GM12878 (cell line): ENCODE data around the gene GABRR1. TPM values are rescaled to one million over a fixed set of nuclear protein-coding genes. Genes with fewer than 3 reads are reported as not detected.

Source experiments
- ATAC-seq: fragments of 200-7000 bp; cut with Tn5 transposase; 3 replicates; pipeline ENCODE4 v1.9.1; 2020; ENCODE audit warnings: mild to moderate bottlenecking, moderate library complexity
- BruUV-seq: library from RNA; stranded (reverse); fragments of 400-500 nt; replicated peaks from 2 replicates; lab custom pipeline; 2021; lab: Mats Ljungman, UMichigan
- CTCF ChIA-PET: fragments of 300-600 bp; sonication (Branson Sonifier 250); formaldehyde crosslinking; extraction: SDS; loops from one replicate; lab custom pipeline; 2021; ENCODE audit warnings: inconsistent platforms; lab: Yijun Ruan, JAX
- POLR2A ChIA-PET: fragments of 350-600 bp; formaldehyde crosslinking; extraction: SDS; loops from one replicate; lab custom pipeline; 2021; ENCODE audit warnings: inconsistent platforms; lab: Charles Lee
- RAD21 ChIA-PET: fragments of 300-600 bp; sonication (Branson Sonifier 250); formaldehyde crosslinking; loops from one replicate; lab custom pipeline; 2023; ENCODE audit warnings: antibody characterized with exemption; ENCODE audit not compliant: unreplicated experiment; lab: Charles Lee
- SMC1A ChIA-PET: fragments of 300-600 bp; sonication (Branson Sonifier 250); formaldehyde crosslinking; loops from one replicate; lab custom pipeline; 2023; ENCODE audit not compliant: unreplicated experiment, uncharacterized antibody; lab: Charles Lee
- DNase-seq: peaks from one replicate; pipeline ENCODE4 v3.0.0-alpha.2; 2011; ENCODE audit warnings: low read depth, low spot score
- FAIRE-seq: peaks from 3 replicates; lab custom pipeline; 2011; peaks lifted over from hg19 to GRCh38; lab: Jason Lieb, UNC
- H2AFZ ChIP-seq: 2 replicates; pipeline ENCODE4 v1.6.0; 2011; ENCODE audit warnings: low read depth, low read length, control low read depth; ENCODE audit not compliant: control insufficient read depth
- H3K27ac ChIP-seq: 2 replicates; pipeline ENCODE4 v1.5.1; 2011; ENCODE audit warnings: control low read depth; ENCODE audit not compliant: control insufficient read depth, insufficient read depth
- H3K27me3 ChIP-seq, 2 experiments: replicated peaks in 1 of 2; 2 replicates each; pipeline versions ENCODE4 v1.6.0 to v1.6.1; 2011; ENCODE audit warnings: low read length in 1 of 2; ENCODE audit not compliant: control insufficient read depth in 2 of 2, insufficient read depth in 2 of 2
- H3K36me3 ChIP-seq, 2 experiments: 2 replicates each; pipeline ENCODE4 v1.5.1; 2011; ENCODE audit warnings: low read length in 1 of 2; ENCODE audit not compliant: control insufficient read depth in 2 of 2, insufficient read depth in 2 of 2
- H3K4me1 ChIP-seq: 2 replicates; pipeline ENCODE4 v1.6.1; 2011; ENCODE audit warnings: mild to moderate bottlenecking, low read length, moderate library complexity, mixed read lengths; ENCODE audit not compliant: control insufficient read depth, insufficient read depth
- H3K4me2 ChIP-seq: 2 replicates; pipeline ENCODE4 v1.6.0; 2011; ENCODE audit warnings: control low read depth; ENCODE audit not compliant: control insufficient read depth, insufficient read depth
- H3K4me3 ChIP-seq: fragments of 200-600 bp; sonication (generic); 2 replicates; pipeline ENCODE4 v1.5.1; 2016
- H3K79me2 ChIP-seq: 2 replicates; pipeline ENCODE4 v1.6.0; 2011; ENCODE audit warnings: low read length; ENCODE audit not compliant: control insufficient read depth, insufficient read depth
- H3K9ac ChIP-seq: 2 replicates; pipeline ENCODE4 v1.8.0; 2011; ENCODE audit warnings: low read length, control low read depth, mixed read lengths; ENCODE audit not compliant: control insufficient read depth, insufficient read depth
- H3K9me3 ChIP-seq: replicated peaks from 3 replicates; pipeline ENCODE4 v1.5.1; 2011; ENCODE audit warnings: mild to moderate bottlenecking, low read length; ENCODE audit not compliant: control insufficient read depth, insufficient read depth
- H4K20me1 ChIP-seq: 2 replicates; pipeline ENCODE4 v1.6.0; 2011; ENCODE audit not compliant: control insufficient read depth, insufficient read depth
- HDAC2 ChIP-seq: fragments of 200-600 bp; sonication (generic); IDR thresholded peaks from 2 replicates; pipeline ENCODE4 v1.6.1; 2017
- IKZF1 ChIP-seq: fragments of 450-650 bp; conservative IDR thresholded peaks from 2 replicates; pipeline ENCODE4 v1.6.1; 2017; ENCODE audit warnings: antibody characterized with exemption, mild to moderate bottlenecking
- NBN ChIP-seq: fragments of 450-650 bp; IDR thresholded peaks from 2 replicates; pipeline ENCODE4 v1.6.1; 2016
- NR2C1 ChIP-seq: fragments of 450-650 bp; IDR thresholded peaks from 2 replicates; pipeline ENCODE4 v1.6.1; 2017; ENCODE audit warnings: antibody characterized with exemption, mild to moderate bottlenecking, moderate library complexity
- PAX5 ChIP-seq: IDR thresholded peaks from 2 replicates; pipeline ENCODE4 v1.6.1; 2011; ENCODE audit warnings: low read depth, low read length, borderline replicate concordance
- RAD21 ChIP-seq: IDR thresholded peaks from 2 replicates; pipeline ENCODE4 v1.6.1; 2011; ENCODE audit warnings: mild to moderate bottlenecking, low read depth, low read length, moderate library complexity; ENCODE audit not compliant: insufficient read depth
- SPI1 ChIP-seq: IDR thresholded peaks from 2 replicates; pipeline ENCODE4 v1.6.1; 2011; ENCODE audit warnings: low read depth, mild to moderate bottlenecking, low read length, moderate library complexity, borderline replicate concordance; ENCODE audit not compliant: insufficient read depth
- SUPT20H ChIP-seq: IDR thresholded peaks from 2 replicates; pipeline ENCODE4 v1.6.1; 2011; ENCODE audit warnings: low read depth, mild to moderate bottlenecking, low read length, moderate library complexity, borderline replicate concordance; ENCODE audit not compliant: control insufficient read depth
- ZNF622 ChIP-seq: fragments of 450-650 bp; IDR thresholded peaks from 2 replicates; pipeline ENCODE4 v1.6.1; 2017; ENCODE audit warnings: mild to moderate bottlenecking, inconsistent platforms
- WGBS: methylation state at CpG from one replicate; pipeline ENCODE4 v1.1.6; 2016; ENCODE audit warnings: low lambda C conversion rate; ENCODE audit not compliant: insufficient replicate concordance, insufficient coverage; ENCODE audit errors: missing lambda C conversion rate; 5-methylcytosine and 5-hydroxymethylcytosine counted together
- in situ Hi-C: fragments of 300-500 bp; cut with MboI; formaldehyde crosslinking; loops from 9 replicates; pipeline ENCODE4 v1.14.3; 2018; ENCODE audit warnings: mixed read lengths
- intact Hi-C: fragments of 100-400 bp; cut with micrococcal nuclease; formaldehyde crosslinking; loops from one replicate; pipeline ENCODE4 v1.14.2; 2022; ENCODE audit not compliant: unreplicated experiment
- polyA plus RNA-seq, 11 experiments: library from polyadenylated mRNA; depleted of rRNA in 4 of 11; unstranded in 6 of 11; stranded (reverse) in 5 of 11; fragments of >200 nt; fragmentation: Nextera tagmentation in 4 of 11; fragmentation: Illumina TruSeq in 1 of 11; extraction: Ambion mirVana in 4 of 11; extraction: Trizol in 1 of 11; gene quantifications; 1 replicate in 1 of 11; 2 replicates in 10 of 11; pipeline versions ENCODE4 v1.2.1 to v1.2.3, GENCODE V29; 2011 to 2016; ENCODE audit warnings: inconsistent platforms in 2 of 11, missing spikeins in 2 of 11, low read depth in 1 of 11
- total RNA-seq, 4 experiments: library from RNA; depleted of rRNA in 3 of 4; stranded (reverse); fragments of >200 nt in 3 of 4; fragmentation: Illumina TruSeq in 1 of 4; extraction: Trizol in 1 of 4; gene quantifications; 2 replicates each; pipeline versions ENCODE4 v1.2.1 to v1.2.3, GENCODE V29; 2013 to 2021
- TF ChIP-seq, protein P1 (sequence below): fragments of 450-650 bp; formaldehyde crosslinking; IDR thresholded peaks from 2 replicates; pipeline ENCODE4 v1.4.0; 2020; ENCODE audit warnings: mild to moderate bottlenecking, moderate library complexity
- TF ChIP-seq, protein P2 (sequence below): IDR thresholded peaks from 2 replicates; pipeline ENCODE4 v1.6.1; 2011; ENCODE audit warnings: low read depth, mild to moderate bottlenecking, low read length, moderate library complexity, borderline replicate concordance; ENCODE audit errors: extremely low read depth
- TF ChIP-seq, protein P3 (sequence below): fragments of 450-650 bp; IDR thresholded peaks from 2 replicates; pipeline ENCODE4 v1.6.1; 2017; ENCODE audit warnings: low read depth, mild to moderate bottlenecking, moderate library complexity
- TF ChIP-seq, protein P4 (sequence below): fragments of 450-650 bp; IDR thresholded peaks from 2 replicates; pipeline ENCODE4 v1.6.1; 2017; ENCODE audit warnings: antibody characterized with exemption, mild to moderate bottlenecking, moderate library complexity
- TF ChIP-seq, protein P5 (sequence below): IDR thresholded peaks from 2 replicates; pipeline ENCODE4 v1.6.1; 2011; ENCODE audit warnings: borderline replicate concordance, low read depth, mild to moderate bottlenecking, moderate library complexity, mixed read lengths, low read length; ENCODE audit not compliant: insufficient read depth; ENCODE audit errors: extremely low read length

GABRR1 gene
- total and polyA plus RNA-seq, 10 of the 15 experiments (the other 5 are each of a cell fraction or from before 2014, with no cell fraction given): not detected

DNA sequence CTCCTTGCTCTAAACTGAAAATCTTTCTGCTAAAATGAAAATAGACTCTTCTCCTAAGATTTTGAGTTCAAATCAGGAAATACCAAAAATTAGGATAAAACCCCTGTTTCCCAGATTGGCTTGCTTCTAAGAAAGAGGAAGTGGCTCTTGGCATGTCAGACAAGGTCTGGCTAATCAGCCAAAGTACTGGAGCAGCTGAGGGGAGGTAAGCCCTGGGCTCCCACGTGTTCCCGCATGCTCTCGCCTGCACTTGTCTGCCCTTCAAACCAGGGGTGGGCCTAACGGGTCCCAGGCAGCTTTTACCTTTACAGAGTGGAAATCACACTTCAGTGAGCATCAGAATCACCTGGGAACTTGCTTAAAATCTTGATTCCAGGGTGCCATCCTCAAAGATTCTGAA is 43.2 kb upstream of the GABRR1 start:
- H3K4me3 ChIP-seq: no peak overlapping the region
- no peak for TF ChIP-seq SUPT20H
- TF ChIP-seq PAX5: no peak
- TF ChIP-seq RAD21: no peak
- TF ChIP-seq, protein P1, sequence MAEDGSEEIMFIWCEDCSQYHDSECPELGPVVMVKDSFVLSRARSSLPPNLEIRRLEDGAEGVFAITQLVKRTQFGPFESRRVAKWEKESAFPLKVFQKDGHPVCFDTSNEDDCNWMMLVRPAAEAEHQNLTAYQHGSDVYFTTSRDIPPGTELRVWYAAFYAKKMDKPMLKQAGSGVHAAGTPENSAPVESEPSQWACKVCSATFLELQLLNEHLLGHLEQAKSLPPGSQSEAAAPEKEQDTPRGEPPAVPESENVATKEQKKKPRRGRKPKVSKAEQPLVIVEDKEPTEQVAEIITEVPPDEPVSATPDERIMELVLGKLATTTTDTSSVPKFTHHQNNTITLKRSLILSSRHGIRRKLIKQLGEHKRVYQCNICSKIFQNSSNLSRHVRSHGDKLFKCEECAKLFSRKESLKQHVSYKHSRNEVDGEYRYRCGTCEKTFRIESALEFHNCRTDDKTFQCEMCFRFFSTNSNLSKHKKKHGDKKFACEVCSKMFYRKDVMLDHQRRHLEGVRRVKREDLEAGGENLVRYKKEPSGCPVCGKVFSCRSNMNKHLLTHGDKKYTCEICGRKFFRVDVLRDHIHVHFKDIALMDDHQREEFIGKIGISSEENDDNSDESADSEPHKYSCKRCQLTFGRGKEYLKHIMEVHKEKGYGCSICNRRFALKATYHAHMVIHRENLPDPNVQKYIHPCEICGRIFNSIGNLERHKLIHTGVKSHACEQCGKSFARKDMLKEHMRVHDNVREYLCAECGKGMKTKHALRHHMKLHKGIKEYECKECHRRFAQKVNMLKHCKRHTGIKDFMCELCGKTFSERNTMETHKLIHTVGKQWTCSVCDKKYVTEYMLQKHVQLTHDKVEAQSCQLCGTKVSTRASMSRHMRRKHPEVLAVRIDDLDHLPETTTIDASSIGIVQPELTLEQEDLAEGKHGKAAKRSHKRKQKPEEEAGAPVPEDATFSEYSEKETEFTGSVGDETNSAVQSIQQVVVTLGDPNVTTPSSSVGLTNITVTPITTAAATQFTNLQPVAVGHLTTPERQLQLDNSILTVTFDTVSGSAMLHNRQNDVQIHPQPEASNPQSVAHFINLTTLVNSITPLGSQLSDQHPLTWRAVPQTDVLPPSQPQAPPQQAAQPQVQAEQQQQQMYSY (CRISPR knock-in tag): no peak
- TF ChIP-seq NBN: no peak
- TF ChIP-seq, protein P2, sequence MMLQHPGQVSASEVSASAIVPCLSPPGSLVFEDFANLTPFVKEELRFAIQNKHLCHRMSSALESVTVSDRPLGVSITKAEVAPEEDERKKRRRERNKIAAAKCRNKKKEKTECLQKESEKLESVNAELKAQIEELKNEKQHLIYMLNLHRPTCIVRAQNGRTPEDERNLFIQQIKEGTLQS: no peak
- TF ChIP-seq, protein P3, sequence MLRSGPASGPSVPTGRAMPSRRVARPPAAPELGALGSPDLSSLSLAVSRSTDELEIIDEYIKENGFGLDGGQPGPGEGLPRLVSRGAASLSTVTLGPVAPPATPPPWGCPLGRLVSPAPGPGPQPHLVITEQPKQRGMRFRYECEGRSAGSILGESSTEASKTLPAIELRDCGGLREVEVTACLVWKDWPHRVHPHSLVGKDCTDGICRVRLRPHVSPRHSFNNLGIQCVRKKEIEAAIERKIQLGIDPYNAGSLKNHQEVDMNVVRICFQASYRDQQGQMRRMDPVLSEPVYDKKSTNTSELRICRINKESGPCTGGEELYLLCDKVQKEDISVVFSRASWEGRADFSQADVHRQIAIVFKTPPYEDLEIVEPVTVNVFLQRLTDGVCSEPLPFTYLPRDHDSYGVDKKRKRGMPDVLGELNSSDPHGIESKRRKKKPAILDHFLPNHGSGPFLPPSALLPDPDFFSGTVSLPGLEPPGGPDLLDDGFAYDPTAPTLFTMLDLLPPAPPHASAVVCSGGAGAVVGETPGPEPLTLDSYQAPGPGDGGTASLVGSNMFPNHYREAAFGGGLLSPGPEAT: no peak
- TF ChIP-seq NR2C1: no peak
- peak; percentile 95 for TF ChIP-seq SPI1
- TF ChIP-seq, protein P4, sequence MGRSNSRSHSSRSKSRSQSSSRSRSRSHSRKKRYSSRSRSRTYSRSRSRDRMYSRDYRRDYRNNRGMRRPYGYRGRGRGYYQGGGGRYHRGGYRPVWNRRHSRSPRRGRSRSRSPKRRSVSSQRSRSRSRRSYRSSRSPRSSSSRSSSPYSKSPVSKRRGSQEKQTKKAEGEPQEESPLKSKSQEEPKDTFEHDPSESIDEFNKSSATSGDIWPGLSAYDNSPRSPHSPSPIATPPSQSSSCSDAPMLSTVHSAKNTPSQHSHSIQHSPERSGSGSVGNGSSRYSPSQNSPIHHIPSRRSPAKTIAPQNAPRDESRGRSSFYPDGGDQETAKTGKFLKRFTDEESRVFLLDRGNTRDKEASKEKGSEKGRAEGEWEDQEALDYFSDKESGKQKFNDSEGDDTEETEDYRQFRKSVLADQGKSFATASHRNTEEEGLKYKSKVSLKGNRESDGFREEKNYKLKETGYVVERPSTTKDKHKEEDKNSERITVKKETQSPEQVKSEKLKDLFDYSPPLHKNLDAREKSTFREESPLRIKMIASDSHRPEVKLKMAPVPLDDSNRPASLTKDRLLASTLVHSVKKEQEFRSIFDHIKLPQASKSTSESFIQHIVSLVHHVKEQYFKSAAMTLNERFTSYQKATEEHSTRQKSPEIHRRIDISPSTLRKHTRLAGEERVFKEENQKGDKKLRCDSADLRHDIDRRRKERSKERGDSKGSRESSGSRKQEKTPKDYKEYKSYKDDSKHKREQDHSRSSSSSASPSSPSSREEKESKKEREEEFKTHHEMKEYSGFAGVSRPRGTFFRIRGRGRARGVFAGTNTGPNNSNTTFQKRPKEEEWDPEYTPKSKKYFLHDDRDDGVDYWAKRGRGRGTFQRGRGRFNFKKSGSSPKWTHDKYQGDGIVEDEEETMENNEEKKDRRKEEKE: no peak
- 0 out of 2 replicates have a peak, but pooled peaks have one; percentile 29 for TF ChIP-seq IKZF1
- TF ChIP-seq HDAC2: no peak
- TF ChIP-seq ZNF622: no peak
- TF ChIP-seq, protein P5, sequence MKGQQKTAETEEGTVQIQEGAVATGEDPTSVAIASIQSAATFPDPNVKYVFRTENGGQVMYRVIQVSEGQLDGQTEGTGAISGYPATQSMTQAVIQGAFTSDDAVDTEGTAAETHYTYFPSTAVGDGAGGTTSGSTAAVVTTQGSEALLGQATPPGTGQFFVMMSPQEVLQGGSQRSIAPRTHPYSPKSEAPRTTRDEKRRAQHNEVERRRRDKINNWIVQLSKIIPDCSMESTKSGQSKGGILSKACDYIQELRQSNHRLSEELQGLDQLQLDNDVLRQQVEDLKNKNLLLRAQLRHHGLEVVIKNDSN: peak; percentile 18

More for the DNA sequence above, 43.2 kb upstream of the GABRR1 start:
- no peaks in the 10 kb centered on the region for H3K9me3 ChIP-seq
- peak overlapping the region; percentile 74; the same call in 1 of the 2 replicates for H2AFZ ChIP-seq
- RAD21 ChIA-PET: interaction anchor here (0.8 to 1.9 kb wide), 5 partner anchors 16 to 137 kb away, joined by 3 to 7 read pairs (median 3); no protein-coding TSS in a partner anchor
- POLR2A ChIA-PET: no interaction called here
- BruUV-seq: no TSS peak
- peak; percentile 78 for ATAC-seq
- WGBS: 47% methylated on average over 4 of the region's 4 CpGs
- no peaks in the 10 kb centered on the region for H3K36me3 ChIP-seq
- CTCF ChIA-PET: interaction anchor here (0.9 to 1.8 kb wide), 4 partner anchors 21 to 106 kb away, joined by 3 to 7 read pairs (median 4); no protein-coding TSS in a partner anchor
- H3K27ac ChIP-seq: no peak overlapping the region
- H3K4me1 ChIP-seq: peaks cover 26% of the 10 kb centered on the region
- H3K9ac ChIP-seq: no peak overlapping the region
- in situ Hi-C loops (no loop called here), intact Hi-C loops (no loop called here)
- no peak for FAIRE-seq
- SMC1A ChIA-PET: interaction anchor here (0.9 to 1.8 kb wide), 2 partner anchors 10 to 109 kb away, joined by 3 to 7 read pairs; no protein-coding TSS in a partner anchor
- H4K20me1 ChIP-seq: no peaks in the 10 kb centered on the region; the same call in 1 of the 2 replicates
- no peaks in the 10 kb centered on the region for H3K79me2 ChIP-seq
- no peaks in the 10 kb centered on the region for H3K27me3 ChIP-seq
- no peak for DNase-seq
- peak overlapping the region; percentile 27; the same call in 1 of the 2 replicates for H3K4me2 ChIP-seq
